ENCODE results near the gene SPATA13.

- TF ChIP-seq POLR2AphosphoS5 (IDR thresholded peaks at IDR 0.05; ENCODE audit: insufficient read depth in 1 of 2, low read depth in 1 of 2) = no peak
- TF ChIP-seq CTCF (IDR thresholded peaks at IDR 0.05) = no peak
- no peak for TF ChIP-seq POLR2A (IDR thresholded peaks at IDR 0.05)
These were observed 115.8 kb downstream of the SPATA13 start for GRCh38 chr13:24276306-24276705.

Measured in vagina (tissue), 2 donors.